ENCODE measurements around the gene UNC79. TPM values are rescaled to one million over a fixed set of nuclear protein-coding genes. Genes with fewer than 3 reads are reported as not detected.

UNC79 gene
- total and polyA plus RNA-seq, 11 donors = 0.04 to 0.58 (median 0.42) TPM

DNA sequence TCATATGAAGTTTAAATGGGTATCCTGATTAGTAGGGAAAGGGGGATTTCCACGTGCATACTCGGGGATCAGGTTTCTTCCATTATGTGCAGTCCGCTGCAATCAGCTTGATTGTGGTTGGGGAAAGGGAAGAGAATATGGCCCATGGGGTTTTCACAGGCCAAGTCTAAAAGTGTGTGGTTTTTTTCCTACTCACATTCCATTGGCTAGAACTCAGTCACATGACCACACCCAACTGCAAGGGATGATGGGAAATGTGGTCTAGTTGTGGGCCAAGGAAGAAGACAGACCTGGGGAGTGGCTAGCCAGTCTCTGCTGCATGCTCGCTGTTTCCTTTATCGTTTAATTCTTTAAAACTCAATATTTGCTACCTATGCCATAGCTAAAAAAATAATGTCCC is 252.5 kb downstream of the UNC79 start:
- no peak for TF ChIP-seq POLR2A (IDR thresholded peaks at IDR 0.05)
- TF ChIP-seq, protein P1, sequence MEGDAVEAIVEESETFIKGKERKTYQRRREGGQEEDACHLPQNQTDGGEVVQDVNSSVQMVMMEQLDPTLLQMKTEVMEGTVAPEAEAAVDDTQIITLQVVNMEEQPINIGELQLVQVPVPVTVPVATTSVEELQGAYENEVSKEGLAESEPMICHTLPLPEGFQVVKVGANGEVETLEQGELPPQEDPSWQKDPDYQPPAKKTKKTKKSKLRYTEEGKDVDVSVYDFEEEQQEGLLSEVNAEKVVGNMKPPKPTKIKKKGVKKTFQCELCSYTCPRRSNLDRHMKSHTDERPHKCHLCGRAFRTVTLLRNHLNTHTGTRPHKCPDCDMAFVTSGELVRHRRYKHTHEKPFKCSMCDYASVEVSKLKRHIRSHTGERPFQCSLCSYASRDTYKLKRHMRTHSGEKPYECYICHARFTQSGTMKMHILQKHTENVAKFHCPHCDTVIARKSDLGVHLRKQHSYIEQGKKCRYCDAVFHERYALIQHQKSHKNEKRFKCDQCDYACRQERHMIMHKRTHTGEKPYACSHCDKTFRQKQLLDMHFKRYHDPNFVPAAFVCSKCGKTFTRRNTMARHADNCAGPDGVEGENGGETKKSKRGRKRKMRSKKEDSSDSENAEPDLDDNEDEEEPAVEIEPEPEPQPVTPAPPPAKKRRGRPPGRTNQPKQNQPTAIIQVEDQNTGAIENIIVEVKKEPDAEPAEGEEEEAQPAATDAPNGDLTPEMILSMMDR (IDR thresholded peaks at IDR 0.05) = no peak
- Histone ChIP-seq H3K36me3 (no peaks in the 10 kb centered on the region), H3K27me3 (peaks cover 0 to 10% (median 0%) of the 10 kb centered on the region in 9 donors), H3K4me3 (no peak overlapping the region), H3K4me1 (no peaks in the 10 kb centered on the region), H3K27ac (no peak overlapping the region), H3K9me3 (no peaks in the 10 kb centered on the region)
- intact Hi-C loops (cut with DNase I) = no loop called here
- ATAC-seq = no peak
- DNase-seq = no peak
- 50 to 72% (median 55%) methylated on average over 5 of the region's 5 CpGs for WGBS, 4 donors

DNA sequence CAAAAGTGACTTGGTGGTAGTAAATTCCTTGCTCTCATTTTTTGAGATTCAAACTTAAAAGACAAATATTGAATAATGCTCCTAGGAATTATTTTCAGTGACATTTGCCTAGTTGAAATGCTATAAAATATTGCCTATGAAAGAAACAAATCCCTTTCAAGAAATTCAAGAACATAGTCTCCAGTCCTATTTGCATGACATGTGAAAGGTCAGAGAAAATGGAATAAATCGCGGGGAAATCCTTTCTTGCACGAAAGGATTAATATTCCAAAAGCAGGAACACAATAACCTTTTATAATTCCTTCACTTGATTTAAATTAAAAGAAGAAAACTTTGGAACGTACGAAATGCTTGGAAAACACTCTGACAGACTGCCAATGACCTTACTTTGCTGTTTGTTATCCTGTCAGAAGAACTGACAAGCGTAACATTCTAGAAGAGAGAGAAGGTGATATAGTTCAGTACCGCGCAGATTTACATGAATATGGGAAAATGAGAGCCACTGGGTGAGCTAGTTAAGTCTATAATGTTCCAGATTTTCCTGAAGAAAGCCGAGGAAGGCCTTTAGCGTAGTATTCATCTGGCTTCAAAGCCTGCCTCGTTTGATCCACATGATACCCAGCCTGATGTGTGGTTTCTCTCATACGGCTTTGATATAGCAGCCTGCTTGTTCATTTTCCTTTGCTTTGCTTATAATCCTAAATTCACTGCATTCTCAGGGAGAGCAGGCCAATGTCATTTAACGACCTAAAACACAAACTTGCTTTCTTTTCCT is 254.6 kb downstream of the UNC79 start:
- Histone ChIP-seq H3K4me3 (no peak overlapping the region), H3K27ac (no peak overlapping the region), H3K4me1 (peaks cover 0 to 3% (median 0%) of the 10 kb centered on the region in 12 donors), H3K9me3 (no peaks in the 10 kb centered on the region), H3K27me3 (peaks cover 0 to 19% (median 0%) of the 10 kb centered on the region in 9 donors), H3K36me3 (no peaks in the 10 kb centered on the region)
- TF ChIP-seq, protein P1 (IDR thresholded peaks at IDR 0.05) = no peak
- no peak for TF ChIP-seq POLR2A (IDR thresholded peaks at IDR 0.05)
- ATAC-seq (no peak), DNase-seq (no peak)
- WGBS, 4 donors = 82 to 87% (median 83%) methylated on average over 13 of the region's 13 CpGs
- intact Hi-C loops (cut with DNase I) = no loop called here

DNA sequence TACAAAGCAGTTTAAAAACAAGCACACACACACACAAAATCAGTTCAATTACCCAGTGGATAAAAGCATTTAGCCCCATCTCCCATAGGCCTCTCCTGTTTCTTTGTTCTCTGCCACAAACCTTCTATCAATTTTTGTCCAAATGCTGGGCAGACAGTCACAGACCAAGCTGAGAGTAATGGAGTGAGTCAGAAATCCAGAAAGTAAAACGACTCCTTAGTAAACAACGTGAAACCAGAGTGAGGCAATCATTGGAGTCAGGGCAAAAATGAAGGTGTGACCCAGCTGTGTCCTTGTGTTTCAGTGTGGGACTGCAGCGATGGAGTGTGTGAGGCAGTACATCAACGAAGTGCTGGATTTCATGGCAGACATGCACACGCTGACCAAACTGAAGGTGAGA is 255.5 kb downstream of the UNC79 start:
- 63 to 84% (median 75%) methylated on average over 5 of the region's 5 CpGs for WGBS, 4 donors
- H3K9me3 ChIP-seq = no peaks in the 10 kb centered on the region
- intact Hi-C loops (cut with DNase I) = no loop called here
- H3K4me1 ChIP-seq = peaks cover 0 to 3% (median 0%) of the 10 kb centered on the region in 12 donors
- H3K27me3 ChIP-seq = peaks cover 0 to 19% (median 0%) of the 10 kb centered on the region in 9 donors
- ATAC-seq (no peak), DNase-seq (no peak)
- no peak overlapping the region for H3K27ac ChIP-seq
- TF ChIP-seq, protein P1 (IDR thresholded peaks at IDR 0.05) = no peak
- TF ChIP-seq POLR2A (IDR thresholded peaks at IDR 0.05) = no peak
- H3K4me3 ChIP-seq = no peak overlapping the region
- H3K36me3 ChIP-seq = no peaks in the 10 kb centered on the region

DNA sequence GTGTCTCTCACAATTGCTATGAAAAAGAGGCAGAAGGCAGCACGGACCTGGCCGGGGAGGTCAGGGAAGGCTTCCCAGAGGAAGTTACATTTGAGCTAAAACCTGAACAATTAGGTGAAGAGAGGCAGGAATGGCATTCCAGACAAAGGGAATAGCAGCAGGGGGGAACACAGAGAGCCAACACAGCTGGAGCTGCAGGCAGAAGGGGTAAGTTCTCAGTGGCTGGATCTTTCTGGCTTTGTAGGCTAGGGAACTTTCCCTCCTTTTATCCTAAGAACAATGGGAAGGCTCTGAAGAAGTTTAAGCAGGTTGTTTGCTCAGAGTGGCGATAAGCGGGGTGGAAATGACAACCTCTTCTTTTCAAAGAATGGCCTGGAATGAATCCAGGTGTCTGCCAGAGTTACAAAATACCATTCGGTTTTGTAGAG is 257.5 kb downstream of the UNC79 start:
- H3K9me3 ChIP-seq = no peaks in the 10 kb centered on the region
- H3K4me3 ChIP-seq = no peak overlapping the region
- DNase-seq = no peak
- WGBS, 4 donors = 24 to 43% (median 31%) methylated on average over 5 of the region's 5 CpGs
- H3K4me1 ChIP-seq = peaks cover 0 to 3% (median 0%) of the 10 kb centered on the region in 12 donors
- H3K27ac ChIP-seq = no peak overlapping the region
- no peak for TF ChIP-seq POLR2A (IDR thresholded peaks at IDR 0.05)
- TF ChIP-seq, protein P1 (IDR thresholded peaks at IDR 0.05) = no peak
- H3K27me3 ChIP-seq = peaks cover 0 to 19% (median 0%) of the 10 kb centered on the region in 9 donors
- H3K36me3 ChIP-seq = no peaks in the 10 kb centered on the region
- ATAC-seq = no peak
- intact Hi-C loops (cut with DNase I) = no loop called here

All from heart left ventricle (tissue), 16 donors.